SK-N-SH treated with all-trans-retinoic acid at 6 μM for 48 hours (cell line): ENCODE results near the gene CTLA4.

Experiments
- BACH2 ChIP-seq: fragments of 250-450 bp; sonication (Bioruptor Pico); IDR thresholded peaks from 2 replicates; pipeline ENCODE4 v1.9.0; 2021; ENCODE audit warnings: mild to moderate bottlenecking, borderline replicate concordance
- OSR1 ChIP-seq: fragments of 250-450 bp; sonication (Bioruptor Pico); IDR thresholded peaks from 2 replicates; pipeline ENCODE4 v1.8.0; 2022; ENCODE audit warnings: moderate library complexity, mild to moderate bottlenecking, inconsistent platforms
- PATZ1 ChIP-seq: fragments of 250-450 bp; sonication (Bioruptor Pico); IDR thresholded peaks from 2 replicates; pipeline ENCODE4 v1.8.0; 2020; ENCODE audit warnings: mild to moderate bottlenecking, moderate library complexity, borderline replicate concordance
- POU6F1 ChIP-seq: fragments of 250-450 bp; sonication (Bioruptor Pico); IDR thresholded peaks from 2 replicates; pipeline ENCODE4 v1.8.0; 2021; ENCODE audit warnings: low read depth, mild to moderate bottlenecking, moderate library complexity, borderline replicate concordance
- RARB ChIP-seq: fragments of 250-450 bp; sonication (Bioruptor Pico); IDR thresholded peaks from 2 replicates; pipeline ENCODE4 v1.8.0; 2021; ENCODE audit warnings: mild to moderate bottlenecking, moderate library complexity
- SNAI2 ChIP-seq: fragments of 250-450 bp; sonication (Bioruptor Pico); IDR thresholded peaks from 2 replicates; pipeline ENCODE4 v1.5.0; 2020; ENCODE audit warnings: mild to moderate bottlenecking, moderate library complexity
- ZFP3 ChIP-seq: fragments of 250-450 bp; sonication (Bioruptor Pico); IDR thresholded peaks from 2 replicates; pipeline ENCODE4 v1.5.0; 2020; ENCODE audit warnings: mild to moderate bottlenecking, moderate library complexity
- ZNF8 ChIP-seq: fragments of 450-650 bp; formaldehyde crosslinking; IDR thresholded peaks from 2 replicates; pipeline ENCODE4 v1.5.0; 2020; ENCODE audit warnings: mild to moderate bottlenecking, moderate library complexity

DNA sequence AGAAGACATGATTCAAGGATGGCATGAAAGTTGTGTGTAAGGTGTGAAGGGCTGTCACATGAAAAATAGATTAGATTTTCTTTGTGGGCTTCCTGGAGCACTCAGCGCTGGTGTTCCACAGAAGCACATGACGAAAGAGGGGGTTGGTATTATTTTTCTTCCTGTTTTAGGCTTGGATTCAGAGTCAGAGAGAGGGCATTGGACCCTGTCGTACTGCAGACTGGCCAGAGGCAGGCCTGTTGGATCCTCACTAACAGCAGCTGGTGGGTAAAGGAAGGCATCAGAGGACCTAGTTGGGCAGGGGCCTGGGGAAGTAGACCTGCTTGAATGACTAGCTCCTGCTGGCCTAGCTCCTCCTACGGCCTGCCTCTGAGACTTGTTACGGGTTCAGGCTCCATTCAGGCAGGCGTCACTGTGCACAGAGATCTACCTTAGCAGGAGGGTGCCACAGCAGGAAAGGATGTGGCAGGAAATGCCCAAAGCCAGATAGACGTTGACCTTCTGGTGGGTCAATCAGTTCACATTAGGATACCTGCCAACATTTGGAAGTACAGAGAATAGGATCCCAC is 13.1 kb downstream of the CTLA4 start:
- TF ChIP-seq BACH2 (CRISPR knock-in tag) (no peak), RARB (CRISPR knock-in tag) (no peak), PATZ1 (CRISPR knock-in tag) (no peak), POU6F1 (CRISPR knock-in tag) (no peak), ZFP3 (CRISPR knock-in tag) (no peak), SNAI2 (CRISPR knock-in tag) (no peak), ZNF8 (CRISPR knock-in tag) (no peak), OSR1 (CRISPR knock-in tag) (no peak)
